Activated T-cell treated with anti-CD3 and anti-CD28 coated beads for 4 hours (primary cell): ENCODE data around the gene ADCY10.
"Not testable (repeated sequence)": the region's sequence is repeated elsewhere in the genome, so short reads cannot be mapped to it uniquely, and the experiment has no call there.

ENCODE experiments used
- DNase-seq: peaks from one replicate; pipeline ENCODE4 v3.0.0-alpha.2; 2020

The ADCY10 gene

DNA sequence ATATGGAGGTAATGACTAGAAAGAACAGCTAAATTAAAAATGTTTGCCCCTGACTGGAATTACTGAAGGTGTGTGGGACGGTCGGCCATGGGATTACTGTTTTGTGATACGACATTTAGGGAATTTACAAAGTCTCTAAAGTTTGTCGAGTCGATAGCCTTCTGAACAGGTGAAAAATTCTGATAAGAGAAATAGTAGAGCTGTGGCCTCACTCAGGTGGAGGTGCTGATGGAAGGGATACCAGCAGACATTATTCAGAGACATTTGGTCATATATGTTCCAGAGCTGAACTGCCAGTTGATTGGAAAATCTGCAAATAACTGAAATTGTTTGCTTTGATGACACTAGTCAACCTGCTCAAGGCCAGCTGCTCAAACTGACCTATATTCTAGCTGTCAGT is 71.1 kb downstream of the ADCY10 start:
- no peak for DNase-seq

DNA sequence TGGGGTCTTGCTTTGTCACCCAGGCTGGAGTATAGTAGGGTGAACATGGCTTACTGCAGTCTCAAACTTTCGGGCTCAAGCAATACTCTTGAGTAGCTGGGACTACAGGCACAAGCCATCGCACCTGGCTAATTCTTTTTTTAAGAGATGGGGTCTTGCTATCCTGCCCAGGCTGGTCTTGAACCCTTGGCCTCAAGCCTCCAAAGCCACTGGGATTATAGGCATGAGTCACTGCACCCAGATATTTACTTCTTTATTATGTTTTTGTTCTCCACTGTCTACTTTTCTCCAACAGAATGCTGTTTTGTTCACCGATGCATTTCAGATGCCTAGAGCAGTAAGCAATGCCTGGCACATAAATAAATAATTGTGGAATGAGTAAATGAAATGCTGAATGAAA is 72.4 kb downstream of the ADCY10 start:
- no peak for DNase-seq

DNA sequence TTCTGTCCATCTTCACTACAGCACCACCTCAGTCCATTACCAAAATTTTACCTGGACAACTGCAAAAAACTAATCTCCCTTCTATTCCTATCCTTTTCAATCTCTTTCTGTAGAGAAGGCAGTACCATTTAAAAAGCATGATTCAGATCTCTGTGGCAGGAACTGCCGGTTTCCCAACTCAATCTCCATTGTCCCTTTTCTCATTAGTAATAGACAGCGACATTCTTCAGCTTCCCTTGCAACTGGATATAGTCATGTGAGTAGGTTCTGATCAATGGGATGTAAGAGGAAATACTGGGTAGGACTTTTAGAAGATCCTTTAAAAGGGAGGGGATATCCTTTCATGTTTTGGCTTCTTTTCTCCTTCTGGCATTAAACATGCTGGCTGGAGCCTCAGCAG is 74.9 kb downstream of the ADCY10 start:
- DNase-seq = no peak

GRCh38 chr1:167837326-167837725 is 76.6 kb downstream of the ADCY10 start:
- DNase-seq = no peak

GRCh38 chr1:167836197-167836596 is 77.7 kb downstream of the ADCY10 start:
- no peak for DNase-seq

GRCh38 chr1:167833904-167834303 is 80.0 kb downstream of the ADCY10 start:
- no peak for DNase-seq

DNA sequence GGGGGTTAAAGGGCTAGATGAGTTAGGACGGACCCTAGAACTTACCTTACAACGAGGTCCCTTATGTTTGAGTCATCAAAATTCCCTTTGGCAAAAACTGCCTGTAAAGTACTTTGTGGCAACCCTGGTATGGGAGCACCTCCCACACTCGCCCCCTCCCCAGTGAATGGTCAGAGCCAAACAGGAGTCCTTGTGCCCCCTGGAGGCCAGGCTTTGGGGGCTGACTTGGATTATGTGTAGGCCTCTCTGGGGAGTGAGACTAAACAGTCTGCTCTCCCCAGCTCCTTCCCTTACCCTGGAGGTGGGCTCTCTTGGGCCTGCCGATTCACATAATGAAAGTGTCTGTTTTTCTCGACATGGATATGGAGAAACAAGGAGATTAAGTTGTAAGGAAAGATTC is 81.2 kb downstream of the ADCY10 start:
- DNase-seq = no peak

- DNase-seq = not testable (repeated sequence)
Observed at GRCh38 chr1:167830668-167831067, 83.3 kb downstream of the ADCY10 start.

DNA sequence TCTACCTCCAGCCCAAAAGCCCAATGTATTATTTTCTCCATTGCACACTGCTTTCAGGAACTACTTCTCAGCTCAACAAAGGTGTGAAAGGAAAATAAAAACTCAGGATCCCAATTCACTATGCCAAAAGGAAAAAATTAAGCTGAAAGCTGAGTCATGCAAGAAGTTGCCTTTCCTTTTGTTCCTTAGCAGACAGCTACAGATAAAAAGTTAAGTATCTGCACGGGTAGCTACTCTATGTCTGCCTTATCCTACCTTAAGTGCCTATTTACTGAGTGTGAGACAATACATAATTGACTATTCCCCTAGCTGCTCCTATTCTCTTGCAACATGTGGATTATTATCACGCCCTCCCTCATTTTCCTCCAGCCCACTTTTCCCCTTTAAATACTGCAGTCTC is 84.1 kb downstream of the ADCY10 start:
- no peak for DNase-seq

DNA sequence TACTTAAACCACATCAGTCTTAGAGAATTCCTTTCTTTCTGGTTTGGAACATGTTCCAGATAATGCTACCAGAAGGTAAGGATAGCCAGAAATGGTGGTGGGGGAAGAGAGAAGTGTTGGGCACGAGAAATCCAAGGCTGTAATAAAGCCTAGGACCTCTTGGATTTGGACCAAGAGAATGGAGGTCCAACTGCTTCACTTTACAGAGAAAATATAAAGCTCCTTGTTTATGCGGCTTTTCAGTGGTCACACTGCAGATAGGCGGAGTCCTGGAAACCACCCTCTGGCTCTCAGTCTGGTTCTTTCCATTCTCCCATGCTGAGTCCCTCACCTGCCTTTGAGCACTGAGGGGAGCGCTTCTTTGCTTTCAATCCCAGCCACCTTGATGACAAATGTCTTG is 87.8 kb downstream of the ADCY10 start:
- no peak for DNase-seq

DNA sequence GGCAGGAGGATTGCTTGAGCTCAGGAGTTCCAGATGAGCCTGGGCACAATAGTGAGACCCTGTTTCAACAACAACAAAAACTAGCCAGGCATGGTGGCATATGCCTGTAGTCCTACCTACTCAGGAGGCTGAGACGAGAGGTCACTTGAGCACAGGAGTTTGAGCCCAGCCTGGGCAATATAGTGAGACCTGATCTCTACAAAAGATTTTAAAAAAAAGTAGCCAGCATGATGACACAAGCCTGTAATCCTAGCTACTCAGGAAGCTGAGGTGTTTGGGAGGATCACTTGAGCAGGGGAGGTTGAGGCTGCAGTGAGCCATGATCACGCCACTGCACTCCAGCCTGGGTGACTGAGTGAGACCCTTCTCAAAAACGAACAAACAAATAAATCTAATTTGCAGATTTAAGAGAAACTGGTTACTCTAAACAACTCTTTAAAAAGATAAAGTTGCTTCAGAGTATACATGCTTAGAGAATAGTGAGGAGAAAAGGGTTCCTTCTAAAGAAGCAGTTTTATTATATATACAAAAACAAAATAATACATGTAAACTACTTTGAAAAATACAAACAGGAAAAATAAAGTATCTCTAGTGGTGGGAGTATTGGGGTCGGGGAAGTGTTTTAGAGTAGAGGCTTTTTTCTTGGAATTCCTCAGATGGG is 88.4 kb downstream of the ADCY10 start:
- no peak for DNase-seq

- DNase-seq = no peak
Observed at GRCh38 chr1:167824163-167824794, 89.7 kb downstream of the ADCY10 start.

GRCh38 chr1:167821969-167822685 is 91.8 kb downstream of the ADCY10 start:
- no peak for DNase-seq

DNA sequence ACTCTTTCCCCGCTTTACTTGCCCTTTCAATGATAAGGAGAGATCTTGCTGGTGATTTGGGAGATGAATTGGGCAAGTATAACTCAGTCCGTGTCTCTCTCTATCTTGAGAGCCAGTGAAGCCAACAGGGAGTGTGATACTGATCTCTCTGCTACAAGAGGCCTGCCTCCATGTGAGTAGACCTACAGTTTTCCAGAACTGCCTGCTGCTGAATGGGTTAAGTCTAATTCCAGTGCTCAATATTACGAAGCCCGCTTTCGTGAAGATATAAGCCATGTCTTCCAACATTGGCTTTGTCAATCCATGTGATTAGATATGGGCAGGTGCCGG is 92.6 kb downstream of the ADCY10 start:
- DNase-seq = no peak

DNA sequence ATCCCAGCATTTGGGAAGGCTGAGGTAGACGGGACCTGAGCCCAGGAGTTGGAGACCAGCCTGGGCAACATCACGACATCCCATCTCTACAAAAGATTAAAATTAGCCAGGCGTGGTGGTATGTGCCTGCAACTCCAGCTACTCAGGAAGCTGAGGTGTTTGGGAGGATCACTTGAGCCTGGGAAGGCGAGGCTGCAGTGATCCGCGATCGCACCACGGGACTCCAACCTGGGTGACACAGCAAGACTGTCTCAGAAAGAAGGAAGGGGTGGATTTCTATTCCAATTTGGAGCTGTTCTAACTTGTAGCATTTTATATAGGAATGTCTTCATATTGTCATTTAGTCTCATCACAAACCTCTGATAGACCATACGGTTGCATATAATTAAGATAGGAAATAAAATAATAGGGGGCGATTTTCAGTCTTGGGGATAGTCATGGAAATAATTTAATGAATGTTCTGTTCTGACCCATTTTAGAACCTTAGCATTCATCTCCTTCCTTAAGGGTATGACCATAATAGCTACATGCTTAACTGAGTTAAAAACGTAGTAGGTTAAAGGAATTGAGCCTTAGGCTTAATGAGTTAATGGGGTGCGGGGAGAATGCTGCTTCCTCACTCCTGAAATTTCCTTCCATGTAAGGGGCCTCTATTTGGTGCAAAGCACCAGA is 93.1 kb downstream of the ADCY10 start:
- DNase-seq = no peak

DNA sequence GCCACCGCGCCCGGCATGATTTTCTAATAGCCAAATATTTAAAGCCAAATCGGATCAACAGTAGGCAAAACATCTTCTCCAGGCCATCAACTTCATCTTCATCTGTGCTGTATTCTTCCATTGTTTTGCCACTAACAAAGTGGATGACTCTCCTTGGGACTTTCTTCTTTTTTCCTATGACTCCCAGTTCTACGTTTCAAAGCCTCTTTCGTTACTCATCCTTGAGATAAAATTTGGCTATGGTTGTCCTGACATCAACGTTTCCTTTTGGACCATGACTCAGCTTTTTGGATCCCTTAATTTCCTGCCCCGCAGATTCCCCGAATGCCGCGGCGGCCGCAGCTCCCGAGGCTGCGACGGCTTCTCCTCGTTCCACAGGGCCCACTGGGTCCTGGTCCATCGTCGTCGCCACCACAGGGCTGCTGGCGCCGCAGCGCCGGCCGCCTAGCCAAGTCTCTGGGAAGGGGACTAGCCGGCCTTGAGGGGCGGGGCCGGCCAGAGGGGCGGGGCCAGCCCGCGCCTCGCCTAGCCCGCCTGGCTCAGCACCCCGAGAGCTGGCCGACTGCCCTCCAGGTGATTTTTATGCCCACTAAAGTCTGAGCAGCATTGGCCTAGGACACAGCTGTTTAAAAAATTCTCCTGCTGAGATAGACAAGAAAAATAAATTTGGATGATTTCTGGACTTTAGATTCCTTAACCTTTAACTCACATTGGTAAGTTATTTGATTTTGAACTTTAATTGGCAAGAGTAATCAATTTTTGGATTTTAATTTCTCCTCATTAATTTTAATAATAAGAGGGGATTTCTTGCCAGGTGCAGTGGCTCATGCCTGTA is 93.9 kb downstream of the ADCY10 start:
- no peak for DNase-seq

DNA sequence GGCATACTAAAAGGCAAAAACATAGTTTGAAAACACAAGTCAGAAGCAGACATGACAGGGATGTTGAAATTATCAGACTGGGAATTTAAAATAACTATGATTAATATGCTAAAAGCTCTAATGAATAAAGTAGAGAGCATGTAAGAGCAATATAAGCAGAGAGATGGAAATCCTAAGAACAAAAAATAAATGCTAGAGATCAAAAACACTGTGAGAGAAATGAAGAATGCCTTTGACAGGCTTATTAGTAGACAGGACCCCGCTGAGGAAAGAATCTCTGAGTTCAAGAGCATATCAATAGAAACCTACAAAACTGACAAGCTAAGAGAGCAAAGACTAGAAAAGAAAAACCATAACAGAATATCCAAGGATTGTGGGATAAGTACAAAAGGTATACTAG is 98.3 kb downstream of the ADCY10 start:
- no peak for DNase-seq

GRCh38 chr1:167812972-167813371 is 101.0 kb downstream of the ADCY10 start:
- no peak for DNase-seq

- DNase-seq = no peak
Observed at GRCh38 chr1:167808690-167809089, 105.2 kb downstream of the ADCY10 start.

GRCh38 chr1:167808104-167808503 is 105.8 kb downstream of the ADCY10 start:
- DNase-seq = no peak

DNA sequence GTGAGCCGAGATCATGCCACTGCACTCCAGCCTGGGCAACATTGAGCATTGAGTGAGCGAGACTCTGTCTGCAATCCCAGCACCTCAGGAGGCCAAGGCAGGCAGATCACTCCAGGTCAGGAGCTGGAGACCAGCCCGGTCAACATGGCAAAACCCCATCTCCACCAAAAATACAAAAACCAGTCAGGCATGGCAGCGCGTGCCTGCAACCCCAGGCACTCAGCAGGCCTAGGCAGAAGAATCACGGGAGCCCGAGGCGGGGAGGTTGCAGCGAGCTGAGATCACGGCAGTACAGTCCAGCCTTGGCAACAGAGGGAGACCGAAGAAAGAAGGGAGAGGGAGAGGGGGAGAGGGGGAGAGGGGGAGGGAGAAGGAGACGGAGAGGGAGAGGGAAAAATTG is 107.3 kb downstream of the ADCY10 start:
- not testable (repeated sequence) for DNase-seq

- DNase-seq = not testable (repeated sequence)
Observed at GRCh38 chr1:167806235-167806634, 107.7 kb downstream of the ADCY10 start.

DNA sequence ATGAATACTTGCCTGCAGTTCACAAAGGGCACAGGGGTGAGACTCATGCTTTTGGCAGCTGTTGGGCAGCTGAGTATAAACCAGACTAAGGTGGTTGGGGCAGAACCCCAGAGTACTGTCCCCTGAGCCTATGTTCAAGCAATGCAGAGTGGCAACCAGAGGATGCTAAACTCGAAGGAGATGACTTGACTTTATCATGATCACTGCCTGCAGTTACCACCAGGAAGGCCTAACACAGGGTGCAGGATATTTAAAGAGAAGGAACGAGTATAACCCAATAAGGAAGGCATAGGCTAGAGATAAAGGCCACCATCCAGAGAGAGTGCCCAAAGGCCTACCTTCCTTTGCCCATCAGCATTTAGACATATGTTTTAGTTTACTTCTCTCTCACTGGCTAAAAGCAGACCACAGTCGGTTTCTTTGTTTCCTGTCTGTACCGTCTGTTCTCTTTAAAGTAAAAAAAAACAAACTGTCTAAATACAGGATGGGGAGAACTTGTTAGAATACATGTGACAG is 108.8 kb downstream of the ADCY10 start:
- DNase-seq = no peak
